Esophagus muscularis mucosa (tissue), 3 donors: ENCODE data around the gene NRK.

Experiments used
- CTCF ChIP-seq, 3 experiments: fragments of 200-600 bp in 2 of 3; fragments of 450-650 bp in 1 of 3; sonication (generic) in 2 of 3; IDR thresholded peaks; one replicate each; pipeline ENCODE4 v1.5.1; 2017 to 2019; ENCODE audit warnings: antibody characterized with exemption in 3 of 3, mild to moderate bottlenecking in 2 of 3, moderate library complexity in 1 of 3
- POLR2A ChIP-seq: fragments of 450-650 bp; IDR thresholded peaks from one replicate; pipeline ENCODE4 v1.6.1; 2017; ENCODE audit warnings: antibody characterized with exemption, moderate library complexity, mild to moderate bottlenecking, low read depth

DNA sequence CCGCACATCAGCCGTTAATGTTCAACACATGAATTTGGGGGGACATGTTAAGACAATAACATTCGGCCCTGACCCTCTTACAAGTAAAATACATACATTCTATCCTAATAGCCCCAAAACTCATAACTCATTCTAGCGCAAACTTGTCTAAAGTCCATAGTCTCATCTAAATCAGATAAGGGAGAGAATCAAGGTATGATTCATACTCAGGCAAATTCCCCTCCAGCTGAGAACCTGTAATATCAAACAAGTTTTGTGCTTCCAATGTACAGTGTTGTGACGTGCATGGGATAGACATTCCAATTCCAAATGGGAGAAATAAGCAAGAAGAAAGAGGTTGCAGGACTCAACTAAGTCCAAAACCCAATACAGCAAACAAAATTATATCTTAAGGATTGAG is 147.1 kb downstream of the NRK start:
- TF ChIP-seq CTCF (IDR thresholded peaks at IDR 0.05), result no peak
- TF ChIP-seq POLR2A, result no peak
